H9 (cell line): ENCODE results near the gene CMTM4. TPM values are rescaled to one million over a fixed set of nuclear protein-coding genes. Genes with fewer than 3 reads are reported as not detected.

Source experiments
- DNase-seq: peaks from one replicate; pipeline ENCODE4 v3.0.0-alpha.2; 2017
- H2AFZ ChIP-seq: one replicate; pipeline ENCODE4 v1.6.1; 2013; ENCODE audit warnings: mild to moderate bottlenecking, low read length, control low read depth, moderate library complexity
- H2AK5ac ChIP-seq: 2 replicates; pipeline ENCODE4 v1.6.1; 2013; ENCODE audit warnings: low read length, control low read depth, mixed read lengths; ENCODE audit not compliant: insufficient read length
- H2BK120ac ChIP-seq: one replicate; pipeline ENCODE4 v1.6.1; 2013; ENCODE audit warnings: low read depth, mild to moderate bottlenecking, low read length, control low read depth, inconsistent platforms; ENCODE audit not compliant: poor library complexity, severe bottlenecking
- H2BK12ac ChIP-seq: 2 replicates; pipeline ENCODE4 v1.6.1; 2013; ENCODE audit warnings: low read length, control low read depth, mixed read lengths, low read depth; ENCODE audit not compliant: insufficient read length
- H2BK15ac ChIP-seq: 2 replicates; pipeline ENCODE4 v1.6.1; 2013; ENCODE audit warnings: low read depth, low read length, control low read depth
- H2BK20ac ChIP-seq: one replicate; pipeline ENCODE4 v1.6.1; 2013; ENCODE audit warnings: low read depth, mild to moderate bottlenecking, low read length, control low read depth, inconsistent platforms; ENCODE audit not compliant: poor library complexity, severe bottlenecking
- H2BK5ac ChIP-seq: 2 replicates; pipeline ENCODE4 v1.6.1; 2013; ENCODE audit warnings: low read length, control low read depth, mixed read lengths; ENCODE audit not compliant: insufficient read length
- H3K14ac ChIP-seq: 2 replicates; pipeline ENCODE4 v1.6.1; 2013; ENCODE audit warnings: low read length, control low read depth; ENCODE audit not compliant: insufficient read depth
- H3K18ac ChIP-seq: 2 replicates; pipeline ENCODE4 v1.6.1; 2013; ENCODE audit warnings: low read depth, mild to moderate bottlenecking, mixed read lengths, low read length, control low read depth; ENCODE audit not compliant: insufficient read length
- H3K23ac ChIP-seq: 2 replicates; pipeline ENCODE4 v1.6.1; 2013; ENCODE audit warnings: low read length, control low read depth, mixed read lengths, low read depth; ENCODE audit not compliant: insufficient read length
- H3K23me2 ChIP-seq: 2 replicates; pipeline ENCODE4 v1.6.1; 2013; ENCODE audit warnings: low read depth, mild to moderate bottlenecking, mixed read lengths, low read length, control low read depth; ENCODE audit not compliant: insufficient read length, poor library complexity, severe bottlenecking
- H3K27ac ChIP-seq: 2 replicates; pipeline ENCODE4 v1.5.1; 2013; ENCODE audit warnings: low read length, control low read depth, mixed read lengths, low read depth; ENCODE audit not compliant: insufficient read length
- H3K27me3 ChIP-seq: 2 replicates; pipeline ENCODE4 v1.6.1; 2013; ENCODE audit warnings: low read length, control low read depth, inconsistent platforms; ENCODE audit not compliant: insufficient read depth
- H3K4ac ChIP-seq: 2 replicates; pipeline ENCODE4 v1.6.1; 2013; ENCODE audit warnings: low read depth, mild to moderate bottlenecking, control low read depth, inconsistent platforms, low read length, moderate library complexity
- H3K4me1 ChIP-seq: 2 replicates; pipeline ENCODE4 v1.6.1; 2013; ENCODE audit warnings: low read length, control low read depth, inconsistent platforms; ENCODE audit not compliant: insufficient read depth
- H3K4me2 ChIP-seq: 2 replicates; pipeline ENCODE4 v1.6.1; 2013; ENCODE audit warnings: low read length, control low read depth, mixed read lengths; ENCODE audit not compliant: insufficient read length, insufficient read depth
- H3K56ac ChIP-seq: 2 replicates; pipeline ENCODE4 v1.6.1; 2013; ENCODE audit warnings: low read depth, mild to moderate bottlenecking, mixed read lengths, low read length, control low read depth; ENCODE audit not compliant: insufficient read length
- H3K79me1 ChIP-seq: 2 replicates; pipeline ENCODE4 v1.6.1; 2013; ENCODE audit warnings: low read depth, mild to moderate bottlenecking, moderate library complexity, low read length, control low read depth, inconsistent platforms; ENCODE audit not compliant: insufficient read depth, poor library complexity, severe bottlenecking
- H3K79me2 ChIP-seq: 2 replicates; pipeline ENCODE4 v1.6.1; 2013; ENCODE audit warnings: low read length, control low read depth, inconsistent platforms; ENCODE audit not compliant: insufficient read depth
- H3K9ac ChIP-seq: 2 replicates; pipeline ENCODE4 v1.6.1; 2013; ENCODE audit warnings: low read length, control low read depth, mixed read lengths; ENCODE audit not compliant: insufficient read length; ENCODE audit errors: extremely low read depth
- H3K9me3 ChIP-seq: one replicate; pipeline ENCODE4 v1.6.1; 2013; ENCODE audit warnings: low read depth, low read length, inconsistent platforms; ENCODE audit not compliant: control insufficient read depth
- H3T11ph ChIP-seq: one replicate; pipeline ENCODE4 v1.6.1; 2013; ENCODE audit warnings: mild to moderate bottlenecking, low read length, control low read depth, inconsistent platforms
- H4K20me1 ChIP-seq: one replicate; pipeline ENCODE4 v1.6.1; 2013; ENCODE audit not compliant: control insufficient read depth, insufficient read length, insufficient read depth
- H4K5ac ChIP-seq: 2 replicates; pipeline ENCODE4 v1.6.1; 2013; ENCODE audit warnings: low read depth, mild to moderate bottlenecking, mixed read lengths, low read length, control low read depth; ENCODE audit not compliant: insufficient read length
- H4K8ac ChIP-seq: replicated peaks from 2 replicates; pipeline ENCODE4 v1.6.1; 2013; ENCODE audit warnings: low read length, control low read depth, mixed read lengths, low read depth; ENCODE audit not compliant: insufficient read length
- H4K91ac ChIP-seq: 2 replicates; pipeline ENCODE4 v1.6.1; 2013; ENCODE audit warnings: low read depth, mild to moderate bottlenecking, moderate library complexity, mixed read lengths, low read length, control low read depth; ENCODE audit not compliant: insufficient read length
- H3K27ac Mint-ChIP-seq, 3 experiments: 2 replicates in 2 of 3; 3 replicates in 1 of 3; pipeline ENCODE4 v1.8.0; 2020 to 2021; ENCODE audit warnings: mixed read lengths in 3 of 3, mild to moderate bottlenecking in 1 of 3, moderate library complexity in 1 of 3
- H3K27me3 Mint-ChIP-seq: 2 replicates; pipeline ENCODE4 v1.8.0; 2021; ENCODE audit warnings: low read depth, mild to moderate bottlenecking, moderate library complexity, mixed read lengths
- H3K36me3 Mint-ChIP-seq, 3 experiments: 2 replicates in 2 of 3; 3 replicates in 1 of 3; pipeline ENCODE4 v1.8.0; 2020 to 2021; ENCODE audit warnings: low read depth in 3 of 3, mixed read lengths in 3 of 3; ENCODE audit not compliant: insufficient read depth in 1 of 3
- H3K4me1 Mint-ChIP-seq, 2 experiments: 2 replicates each; pipeline ENCODE4 v1.8.0; 2020; ENCODE audit warnings: mixed read lengths in 2 of 2
- H3K4me3 Mint-ChIP-seq, 2 experiments: 2 replicates in 1 of 2; 3 replicates in 1 of 2; pipeline ENCODE4 v1.8.0; 2020 to 2021; ENCODE audit warnings: mild to moderate bottlenecking in 2 of 2, mixed read lengths in 2 of 2, moderate library complexity in 1 of 2
- H3K9me3 Mint-ChIP-seq, 2 experiments: 2 replicates in 1 of 2; 3 replicates in 1 of 2; pipeline ENCODE4 v1.8.0; 2020; ENCODE audit warnings: mild to moderate bottlenecking in 2 of 2, mixed read lengths in 2 of 2, moderate library complexity in 1 of 2
- CTCF ChIP-seq: fragments of 200-600 bp; sonication (generic); conservative IDR thresholded peaks from 3 replicates; pipeline ENCODE4 v1.8.0; 2021; ENCODE audit warnings: antibody characterized with exemption, mild to moderate bottlenecking
- WGBS: extraction: QIAGEN DNeasy Blood & Tissue Kit; methylation state at CpG from one replicate; pipeline ENCODE4 v1.1.7; 2013; ENCODE audit warnings: missing lambda C conversion rate, low lambda C conversion rate, mixed read lengths; ENCODE audit not compliant: insufficient read length; ENCODE audit errors: extremely low coverage; 5-methylcytosine and 5-hydroxymethylcytosine counted together
- total RNA-seq: library from RNA; stranded (reverse); gene quantifications from 2 replicates; pipeline ENCODE4 v1.2.1, GENCODE V29; 2021

Gene CMTM4
- total RNA-seq, 1 experiment from 2014 or later: 40.5 TPM

- no peak overlapping the region for H3K18ac ChIP-seq
- H3K23me2 ChIP-seq: no peaks in the 10 kb centered on the region
- H3K4me3 Mint-ChIP-seq: no peak overlapping the region
- H2BK120ac ChIP-seq: no peak overlapping the region
- H3K4me1 Mint-ChIP-seq: peaks cover 4 to 11% of the 10 kb centered on the region in 2 experiments; a peak in 3 of 4 replicates
- H4K8ac ChIP-seq: no peak overlapping the region
- H2AFZ ChIP-seq: no peak overlapping the region
- no peak overlapping the region for H3K14ac ChIP-seq
- no peak overlapping the region for H3K27ac Mint-ChIP-seq
- H2BK5ac ChIP-seq: no peak overlapping the region
- no peaks in the 10 kb centered on the region for H3K9me3 ChIP-seq
- no peak overlapping the region for H3K9ac ChIP-seq
- no peaks in the 10 kb centered on the region for H3K36me3 Mint-ChIP-seq
- no peak overlapping the region for H4K91ac ChIP-seq
- H3K9me3 Mint-ChIP-seq: no peaks in the 10 kb centered on the region
- no peak overlapping the region for H4K5ac ChIP-seq
- H3K79me2 ChIP-seq: no peaks in the 10 kb centered on the region
- no peaks in the 10 kb centered on the region for H4K20me1 ChIP-seq
- H3K27ac ChIP-seq: no peak overlapping the region
- TF ChIP-seq CTCF: no peak
- no peak overlapping the region for H2BK15ac ChIP-seq
- H3K4me2 ChIP-seq: no peak overlapping the region
- H3T11ph ChIP-seq: no peak overlapping the region
- no peaks in the 10 kb centered on the region; the same call in none of the 2 replicates for H3K27me3 Mint-ChIP-seq
- no peak overlapping the region for H2AK5ac ChIP-seq
- no peaks in the 10 kb centered on the region for H3K4me1 ChIP-seq
- H3K4ac ChIP-seq: no peak overlapping the region
- H3K56ac ChIP-seq: no peak overlapping the region
- no peak overlapping the region for H2BK20ac ChIP-seq
- H3K27me3 ChIP-seq: no peaks in the 10 kb centered on the region
- no CpG with 5 or more reads among the region's 7 CpGs for WGBS
- no peak overlapping the region for H2BK12ac ChIP-seq
- H3K23ac ChIP-seq: no peak overlapping the region
- no peak for DNase-seq
- no peaks in the 10 kb centered on the region for H3K79me1 ChIP-seq
Observed at GRCh38 chr16:66594739-66595138, 101.8 kb downstream of the CMTM4 start.
